H9 (cell line): Measurements from ENCODE around the gene CRNKL1. TPM values are rescaled to one million over a fixed set of nuclear protein-coding genes. Genes with fewer than 3 reads are reported as not detected.
A peak's percentile ranks its signal among the peaks of the same experiment; 100 is the strongest.

Experiments
- DNase-seq: peaks from one replicate; pipeline ENCODE4 v3.0.0-alpha.2; 2017
- H2AFZ ChIP-seq: one replicate; pipeline ENCODE4 v1.6.1; 2013; ENCODE audit warnings: mild to moderate bottlenecking, low read length, control low read depth, moderate library complexity
- H2AK5ac ChIP-seq: 2 replicates; pipeline ENCODE4 v1.6.1; 2013; ENCODE audit warnings: low read length, control low read depth, mixed read lengths; ENCODE audit not compliant: insufficient read length
- H2BK120ac ChIP-seq: one replicate; pipeline ENCODE4 v1.6.1; 2013; ENCODE audit warnings: low read depth, mild to moderate bottlenecking, low read length, control low read depth, inconsistent platforms; ENCODE audit not compliant: poor library complexity, severe bottlenecking
- H2BK12ac ChIP-seq: 2 replicates; pipeline ENCODE4 v1.6.1; 2013; ENCODE audit warnings: low read length, control low read depth, mixed read lengths, low read depth; ENCODE audit not compliant: insufficient read length
- H2BK15ac ChIP-seq: 2 replicates; pipeline ENCODE4 v1.6.1; 2013; ENCODE audit warnings: low read depth, low read length, control low read depth
- H2BK20ac ChIP-seq: one replicate; pipeline ENCODE4 v1.6.1; 2013; ENCODE audit warnings: low read depth, mild to moderate bottlenecking, low read length, control low read depth, inconsistent platforms; ENCODE audit not compliant: poor library complexity, severe bottlenecking
- H2BK5ac ChIP-seq: 2 replicates; pipeline ENCODE4 v1.6.1; 2013; ENCODE audit warnings: low read length, control low read depth, mixed read lengths; ENCODE audit not compliant: insufficient read length
- H3K14ac ChIP-seq: 2 replicates; pipeline ENCODE4 v1.6.1; 2013; ENCODE audit warnings: low read length, control low read depth; ENCODE audit not compliant: insufficient read depth
- H3K18ac ChIP-seq: 2 replicates; pipeline ENCODE4 v1.6.1; 2013; ENCODE audit warnings: low read depth, mild to moderate bottlenecking, mixed read lengths, low read length, control low read depth; ENCODE audit not compliant: insufficient read length
- H3K23ac ChIP-seq: 2 replicates; pipeline ENCODE4 v1.6.1; 2013; ENCODE audit warnings: low read length, control low read depth, mixed read lengths, low read depth; ENCODE audit not compliant: insufficient read length
- H3K23me2 ChIP-seq: 2 replicates; pipeline ENCODE4 v1.6.1; 2013; ENCODE audit warnings: low read depth, mild to moderate bottlenecking, mixed read lengths, low read length, control low read depth; ENCODE audit not compliant: insufficient read length, poor library complexity, severe bottlenecking
- H3K27ac ChIP-seq: 2 replicates; pipeline ENCODE4 v1.5.1; 2013; ENCODE audit warnings: low read length, control low read depth, mixed read lengths, low read depth; ENCODE audit not compliant: insufficient read length
- H3K27me3 ChIP-seq: 2 replicates; pipeline ENCODE4 v1.6.1; 2013; ENCODE audit warnings: low read length, control low read depth, inconsistent platforms; ENCODE audit not compliant: insufficient read depth
- H3K4ac ChIP-seq: 2 replicates; pipeline ENCODE4 v1.6.1; 2013; ENCODE audit warnings: low read depth, mild to moderate bottlenecking, control low read depth, inconsistent platforms, low read length, moderate library complexity
- H3K4me1 ChIP-seq: 2 replicates; pipeline ENCODE4 v1.6.1; 2013; ENCODE audit warnings: low read length, control low read depth, inconsistent platforms; ENCODE audit not compliant: insufficient read depth
- H3K4me2 ChIP-seq: 2 replicates; pipeline ENCODE4 v1.6.1; 2013; ENCODE audit warnings: low read length, control low read depth, mixed read lengths; ENCODE audit not compliant: insufficient read length, insufficient read depth
- H3K56ac ChIP-seq: 2 replicates; pipeline ENCODE4 v1.6.1; 2013; ENCODE audit warnings: low read depth, mild to moderate bottlenecking, mixed read lengths, low read length, control low read depth; ENCODE audit not compliant: insufficient read length
- H3K79me1 ChIP-seq: 2 replicates; pipeline ENCODE4 v1.6.1; 2013; ENCODE audit warnings: low read depth, mild to moderate bottlenecking, moderate library complexity, low read length, control low read depth, inconsistent platforms; ENCODE audit not compliant: insufficient read depth, poor library complexity, severe bottlenecking
- H3K79me2 ChIP-seq: 2 replicates; pipeline ENCODE4 v1.6.1; 2013; ENCODE audit warnings: low read length, control low read depth, inconsistent platforms; ENCODE audit not compliant: insufficient read depth
- H3K9ac ChIP-seq: 2 replicates; pipeline ENCODE4 v1.6.1; 2013; ENCODE audit warnings: low read length, control low read depth, mixed read lengths; ENCODE audit not compliant: insufficient read length; ENCODE audit errors: extremely low read depth
- H3K9me3 ChIP-seq: one replicate; pipeline ENCODE4 v1.6.1; 2013; ENCODE audit warnings: low read depth, low read length, inconsistent platforms; ENCODE audit not compliant: control insufficient read depth
- H3T11ph ChIP-seq: one replicate; pipeline ENCODE4 v1.6.1; 2013; ENCODE audit warnings: mild to moderate bottlenecking, low read length, control low read depth, inconsistent platforms
- H4K20me1 ChIP-seq: one replicate; pipeline ENCODE4 v1.6.1; 2013; ENCODE audit not compliant: control insufficient read depth, insufficient read length, insufficient read depth
- H4K5ac ChIP-seq: 2 replicates; pipeline ENCODE4 v1.6.1; 2013; ENCODE audit warnings: low read depth, mild to moderate bottlenecking, mixed read lengths, low read length, control low read depth; ENCODE audit not compliant: insufficient read length
- H4K8ac ChIP-seq: replicated peaks from 2 replicates; pipeline ENCODE4 v1.6.1; 2013; ENCODE audit warnings: low read length, control low read depth, mixed read lengths, low read depth; ENCODE audit not compliant: insufficient read length
- H4K91ac ChIP-seq: 2 replicates; pipeline ENCODE4 v1.6.1; 2013; ENCODE audit warnings: low read depth, mild to moderate bottlenecking, moderate library complexity, mixed read lengths, low read length, control low read depth; ENCODE audit not compliant: insufficient read length
- H3K27ac Mint-ChIP-seq, 3 experiments: 2 replicates in 2 of 3; 3 replicates in 1 of 3; pipeline ENCODE4 v1.8.0; 2020 to 2021; ENCODE audit warnings: mixed read lengths in 3 of 3, mild to moderate bottlenecking in 1 of 3, moderate library complexity in 1 of 3
- H3K27me3 Mint-ChIP-seq: 2 replicates; pipeline ENCODE4 v1.8.0; 2021; ENCODE audit warnings: low read depth, mild to moderate bottlenecking, moderate library complexity, mixed read lengths
- H3K36me3 Mint-ChIP-seq, 3 experiments: 2 replicates in 2 of 3; 3 replicates in 1 of 3; pipeline ENCODE4 v1.8.0; 2020 to 2021; ENCODE audit warnings: low read depth in 3 of 3, mixed read lengths in 3 of 3; ENCODE audit not compliant: insufficient read depth in 1 of 3
- H3K4me1 Mint-ChIP-seq, 2 experiments: 2 replicates each; pipeline ENCODE4 v1.8.0; 2020; ENCODE audit warnings: mixed read lengths in 2 of 2
- H3K4me3 Mint-ChIP-seq, 2 experiments: 2 replicates in 1 of 2; 3 replicates in 1 of 2; pipeline ENCODE4 v1.8.0; 2020 to 2021; ENCODE audit warnings: mild to moderate bottlenecking in 2 of 2, mixed read lengths in 2 of 2, moderate library complexity in 1 of 2
- H3K9me3 Mint-ChIP-seq, 2 experiments: 2 replicates in 1 of 2; 3 replicates in 1 of 2; pipeline ENCODE4 v1.8.0; 2020; ENCODE audit warnings: mild to moderate bottlenecking in 2 of 2, mixed read lengths in 2 of 2, moderate library complexity in 1 of 2
- WGBS: extraction: QIAGEN DNeasy Blood & Tissue Kit; methylation state at CpG from one replicate; pipeline ENCODE4 v1.1.7; 2013; ENCODE audit warnings: missing lambda C conversion rate, low lambda C conversion rate, mixed read lengths; ENCODE audit not compliant: insufficient read length; ENCODE audit errors: extremely low coverage; 5-methylcytosine and 5-hydroxymethylcytosine counted together
- total RNA-seq: library from RNA; stranded (reverse); gene quantifications from 2 replicates; pipeline ENCODE4 v1.2.1, GENCODE V29; 2021
- TF ChIP-seq, protein P1 (sequence below): fragments of 200-600 bp; sonication (generic); conservative IDR thresholded peaks from 3 replicates; pipeline ENCODE4 v1.8.0; 2021; ENCODE audit warnings: antibody characterized with exemption, mild to moderate bottlenecking

The CRNKL1 gene
- total RNA-seq, 1 experiment from 2014 or later: 30.2 TPM

DNA sequence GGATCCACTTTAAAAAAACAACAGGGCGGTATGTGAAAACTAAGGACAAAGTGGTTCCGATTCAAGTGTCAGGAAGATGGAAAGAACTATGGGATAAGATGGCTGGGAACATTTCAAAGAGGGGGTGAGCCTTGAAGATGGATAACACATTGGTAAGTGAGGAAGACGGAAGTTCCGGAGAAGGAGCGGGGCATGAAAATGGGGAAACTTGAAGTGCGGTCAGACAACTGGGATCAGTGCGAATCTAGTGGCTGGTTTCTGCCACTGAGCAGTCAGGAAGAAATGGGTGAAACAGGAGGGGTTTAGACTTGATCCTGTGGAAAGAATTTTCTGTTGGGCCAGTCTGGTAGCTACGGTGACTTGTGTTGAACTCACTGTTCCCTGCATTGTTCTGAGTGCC lies 33.9 kb downstream of the CRNKL1 start:
- H2BK120ac ChIP-seq: no peak overlapping the region
- H3K23ac ChIP-seq: no peak overlapping the region
- H2BK12ac ChIP-seq: no peak overlapping the region
- peaks cover 6% of the 10 kb centered on the region for H3K79me1 ChIP-seq
- H3K27ac ChIP-seq: no peak overlapping the region
- H2BK15ac ChIP-seq: no peak overlapping the region
- no peak overlapping the region for H3K18ac ChIP-seq
- no peak overlapping the region for H2BK5ac ChIP-seq
- H2AK5ac ChIP-seq: no peak overlapping the region
- H3K56ac ChIP-seq: no peak overlapping the region
- no peaks in the 10 kb centered on the region; the same call in 1 of the 2 replicates for H3K27me3 Mint-ChIP-seq
- no peak overlapping the region for H3K9ac ChIP-seq
- no peak overlapping the region for H3K4ac ChIP-seq
- no peaks in the 10 kb centered on the region for H3K23me2 ChIP-seq
- H3K4me1 ChIP-seq: peaks cover 2% of the 10 kb centered on the region; the same call in 1 of the 2 replicates
- no peak overlapping the region for H3T11ph ChIP-seq
- WGBS: no CpG with 5 or more reads among the region's 8 CpGs
- no peak overlapping the region for H2BK20ac ChIP-seq
- no peaks in the 10 kb centered on the region for H4K20me1 ChIP-seq
- DNase-seq: no peak
- no peak overlapping the region for H4K91ac ChIP-seq
- peaks cover 15 to 27% of the 10 kb centered on the region in 2 experiments for H3K4me1 Mint-ChIP-seq
- H2AFZ ChIP-seq: no peak overlapping the region
- H3K27me3 ChIP-seq: no peaks in the 10 kb centered on the region
- no peaks in the 10 kb centered on the region for H3K9me3 ChIP-seq
- H4K5ac ChIP-seq: no peak overlapping the region
- no peaks in the 10 kb centered on the region for H3K9me3 Mint-ChIP-seq
- H3K36me3 Mint-ChIP-seq: peaks cover 0 to 9% (median 6%) of the 10 kb centered on the region in 3 experiments; a peak in 5 of 7 replicates
- no peak overlapping the region for H3K27ac Mint-ChIP-seq
- TF ChIP-seq, protein P1, sequence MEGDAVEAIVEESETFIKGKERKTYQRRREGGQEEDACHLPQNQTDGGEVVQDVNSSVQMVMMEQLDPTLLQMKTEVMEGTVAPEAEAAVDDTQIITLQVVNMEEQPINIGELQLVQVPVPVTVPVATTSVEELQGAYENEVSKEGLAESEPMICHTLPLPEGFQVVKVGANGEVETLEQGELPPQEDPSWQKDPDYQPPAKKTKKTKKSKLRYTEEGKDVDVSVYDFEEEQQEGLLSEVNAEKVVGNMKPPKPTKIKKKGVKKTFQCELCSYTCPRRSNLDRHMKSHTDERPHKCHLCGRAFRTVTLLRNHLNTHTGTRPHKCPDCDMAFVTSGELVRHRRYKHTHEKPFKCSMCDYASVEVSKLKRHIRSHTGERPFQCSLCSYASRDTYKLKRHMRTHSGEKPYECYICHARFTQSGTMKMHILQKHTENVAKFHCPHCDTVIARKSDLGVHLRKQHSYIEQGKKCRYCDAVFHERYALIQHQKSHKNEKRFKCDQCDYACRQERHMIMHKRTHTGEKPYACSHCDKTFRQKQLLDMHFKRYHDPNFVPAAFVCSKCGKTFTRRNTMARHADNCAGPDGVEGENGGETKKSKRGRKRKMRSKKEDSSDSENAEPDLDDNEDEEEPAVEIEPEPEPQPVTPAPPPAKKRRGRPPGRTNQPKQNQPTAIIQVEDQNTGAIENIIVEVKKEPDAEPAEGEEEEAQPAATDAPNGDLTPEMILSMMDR: no peak
- no peak overlapping the region for H3K14ac ChIP-seq
- peaks cover 11% of the 10 kb centered on the region; the same call in 1 of the 2 replicates for H3K79me2 ChIP-seq
- peak overlapping the region; percentile 44 for H3K4me2 ChIP-seq
- no peak overlapping the region for H4K8ac ChIP-seq
- H3K4me3 Mint-ChIP-seq: peak overlapping the region; percentile 83 to 88
